Stomach smooth muscle (tissue), 2 donors: ENCODE data around the gene P2RX6.

Source experiments
- H3K27ac ChIP-seq: one replicate; pipeline ENCODE4 v1.7.0; 2013; ENCODE audit warnings: mild to moderate bottlenecking, low read length, inconsistent platforms
- H3K27me3 ChIP-seq, 2 donors: one replicate each; pipeline ENCODE4 v1.7.0; 2013; ENCODE audit warnings: low read length in 2 of 2; ENCODE audit not compliant: insufficient read depth in 2 of 2, control insufficient read depth in 1 of 2
- H3K36me3 ChIP-seq, 2 donors: one replicate each; pipeline ENCODE4 v1.7.0; 2013; ENCODE audit warnings: low read length in 2 of 2; ENCODE audit not compliant: control insufficient read depth in 2 of 2, insufficient read depth in 2 of 2
- H3K4me1 ChIP-seq: one replicate; pipeline ENCODE4 v1.7.0; 2013; ENCODE audit warnings: low read length; ENCODE audit not compliant: control insufficient read depth, insufficient read depth
- H3K4me3 ChIP-seq, 2 donors: one replicate each; pipeline ENCODE4 v1.7.0; 2013; ENCODE audit warnings: low read length in 2 of 2
- H3K9ac ChIP-seq, 2 donors: one replicate each; pipeline ENCODE4 v1.7.0; 2013; ENCODE audit warnings: low read length in 2 of 2, mild to moderate bottlenecking in 1 of 2
- H3K9me3 ChIP-seq, 2 donors: one replicate each; pipeline ENCODE4 v1.7.0; 2013; ENCODE audit warnings: low read length in 2 of 2; ENCODE audit not compliant: control insufficient read depth in 2 of 2
- donor health status: healthy.
- donor health status: Pancreatic carcinoma.

The P2RX6 gene

GRCh38 chr22:21074102-21074715 lies 59.2 kb downstream of the P2RX6 start:
- Histone ChIP-seq H3K9me3 (no peaks in the 10 kb centered on the region), H3K36me3 (no peaks in the 10 kb centered on the region), H3K4me1 (no peaks in the 10 kb centered on the region), H3K4me3 (no peak overlapping the region), H3K9ac (no peak overlapping the region), H3K27me3 (no peaks in the 10 kb centered on the region), H3K27ac (no peak overlapping the region)

GRCh38 chr22:21075516-21076138 lies 60.7 kb downstream of the P2RX6 start:
- Histone ChIP-seq H3K9me3 (no peaks in the 10 kb centered on the region), H3K4me3 (no peak overlapping the region), H3K36me3 (no peaks in the 10 kb centered on the region), H3K4me1 (no peaks in the 10 kb centered on the region), H3K27me3 (no peaks in the 10 kb centered on the region), H3K27ac (no peak overlapping the region), H3K9ac (no peak overlapping the region)

GRCh38 chr22:21076912-21077625 lies 62.1 kb downstream of the P2RX6 start:
- Histone ChIP-seq H3K9me3 (no peaks in the 10 kb centered on the region), H3K27ac (no peak overlapping the region), H3K27me3 (no peaks in the 10 kb centered on the region), H3K4me3 (no peak overlapping the region), H3K4me1 (no peaks in the 10 kb centered on the region), H3K36me3 (no peaks in the 10 kb centered on the region), H3K9ac (no peak overlapping the region)
